ENCODE measurements around the gene KLHL29. TPM values are rescaled to one million over a fixed set of nuclear protein-coding genes. Genes with fewer than 3 reads are reported as not detected.

The KLHL29 gene
- total and polyA plus RNA-seq, 10 of the 15 experiments (the other 5 are each of a cell fraction or from before 2014, with no cell fraction given): 1.4 to 19.5 (median 6.1) TPM

- no peak overlapping the region for H3K27ac ChIP-seq (ENCODE audit: control insufficient read depth, insufficient read depth)
- ChIA-PET SMC1A (ENCODE audit: uncharacterized antibody, unreplicated experiment) (no interaction called here), RAD21 (ENCODE audit: unreplicated experiment) (no interaction called here), POLR2A (no interaction called here), CTCF (no interaction called here)
- DNase-seq (ENCODE audit: low read depth, low spot score): no peak
- H3K4me1 ChIP-seq (ENCODE audit: control insufficient read depth, insufficient read depth, low read length): peaks cover 3% of the 10 kb centered on the region; the same call in 1 of the 2 replicates
- TF ChIP-seq TAF1 (IDR thresholded peaks at IDR 0.05; ENCODE audit: borderline replicate concordance, low read depth, low read length): no peak
- TF ChIP-seq IRF5 (IDR thresholded peaks at IDR 0.05; ENCODE audit: borderline replicate concordance): no peak
- TF ChIP-seq SP1 (IDR thresholded peaks at IDR 0.05; ENCODE audit: low read depth, low read length): no peak
- no peak for TF ChIP-seq IRF4 (IDR thresholded peaks at IDR 0.05; ENCODE audit: low read depth, low read length)
- TF ChIP-seq WRNIP1 (IDR thresholded peaks at IDR 0.05; ENCODE audit: borderline replicate concordance, low read depth, low read length): no peak
- no peak for TF ChIP-seq SIN3A (IDR thresholded peaks at IDR 0.05; ENCODE audit: low read depth, low read length)
- TF ChIP-seq STAT1 (conservative IDR thresholded peaks at IDR 0.05): no peak
- TF ChIP-seq HCFC1 (IDR thresholded peaks at IDR 0.05; ENCODE audit: low read length): no peak
- TF ChIP-seq NBN (IDR thresholded peaks at IDR 0.05): no peak
- TF ChIP-seq YY1 (IDR thresholded peaks at IDR 0.05; ENCODE audit: low read depth, low read length): no peak
- TF ChIP-seq KAT2A (conservative IDR thresholded peaks at IDR 0.05; ENCODE audit: control insufficient read depth, low read depth, low read length): no peak
- H3K27me3 ChIP-seq (replicated peaks in 1 of 2; ENCODE audit: control insufficient read depth in 2 of 2, insufficient read depth in 2 of 2, low read length in 1 of 2): no peaks in the 10 kb centered on the region
- H3K79me2 ChIP-seq (ENCODE audit: control insufficient read depth, insufficient read depth, low read length): no peaks in the 10 kb centered on the region
- no peak overlapping the region for H3K4me2 ChIP-seq (ENCODE audit: control insufficient read depth, insufficient read depth)
- ATAC-seq: no peak
- no peak for FAIRE-seq
- H2AFZ ChIP-seq (ENCODE audit: control insufficient read depth, low read depth, low read length): no peak overlapping the region
- in situ Hi-C loops (cut with MboI) (no loop called here), intact Hi-C loops (cut with micrococcal nuclease; ENCODE audit: unreplicated experiment) (no loop called here)
- no peaks in the 10 kb centered on the region for H4K20me1 ChIP-seq (ENCODE audit: control insufficient read depth, insufficient read depth)
- no TSS peak for BruUV-seq (replicated peaks)
- no peak overlapping the region for H3K9ac ChIP-seq (ENCODE audit: control insufficient read depth, insufficient read depth, low read length)
- H3K4me3 ChIP-seq: no peak overlapping the region
- 76% methylated on average over 5 of the region's 5 CpGs for WGBS (ENCODE audit: insufficient coverage, insufficient replicate concordance, low lambda C conversion rate, missing lambda C conversion rate)
- no peaks in the 10 kb centered on the region for H3K9me3 ChIP-seq (replicated peaks; ENCODE audit: control insufficient read depth, insufficient read depth, low read length)
- H3K36me3 ChIP-seq (ENCODE audit: control insufficient read depth in 2 of 2, insufficient read depth in 2 of 2, low read length in 1 of 2): no peaks in the 10 kb centered on the region; a peak in 1 of 4 replicates
These were observed 111.5 kb downstream of the KLHL29 start for GRCh38 chr2:23496456-23496855.
